ENCODE results near the gene PLA2G6. TPM values are rescaled to one million over a fixed set of nuclear protein-coding genes. Genes with fewer than 3 reads are reported as not detected.
A peak's percentile ranks its signal among the peaks of the same experiment; 100 is the strongest.

Gene PLA2G6
- total RNA-seq, 1 donor from 2014 or later, result 22.5 TPM

DNA sequence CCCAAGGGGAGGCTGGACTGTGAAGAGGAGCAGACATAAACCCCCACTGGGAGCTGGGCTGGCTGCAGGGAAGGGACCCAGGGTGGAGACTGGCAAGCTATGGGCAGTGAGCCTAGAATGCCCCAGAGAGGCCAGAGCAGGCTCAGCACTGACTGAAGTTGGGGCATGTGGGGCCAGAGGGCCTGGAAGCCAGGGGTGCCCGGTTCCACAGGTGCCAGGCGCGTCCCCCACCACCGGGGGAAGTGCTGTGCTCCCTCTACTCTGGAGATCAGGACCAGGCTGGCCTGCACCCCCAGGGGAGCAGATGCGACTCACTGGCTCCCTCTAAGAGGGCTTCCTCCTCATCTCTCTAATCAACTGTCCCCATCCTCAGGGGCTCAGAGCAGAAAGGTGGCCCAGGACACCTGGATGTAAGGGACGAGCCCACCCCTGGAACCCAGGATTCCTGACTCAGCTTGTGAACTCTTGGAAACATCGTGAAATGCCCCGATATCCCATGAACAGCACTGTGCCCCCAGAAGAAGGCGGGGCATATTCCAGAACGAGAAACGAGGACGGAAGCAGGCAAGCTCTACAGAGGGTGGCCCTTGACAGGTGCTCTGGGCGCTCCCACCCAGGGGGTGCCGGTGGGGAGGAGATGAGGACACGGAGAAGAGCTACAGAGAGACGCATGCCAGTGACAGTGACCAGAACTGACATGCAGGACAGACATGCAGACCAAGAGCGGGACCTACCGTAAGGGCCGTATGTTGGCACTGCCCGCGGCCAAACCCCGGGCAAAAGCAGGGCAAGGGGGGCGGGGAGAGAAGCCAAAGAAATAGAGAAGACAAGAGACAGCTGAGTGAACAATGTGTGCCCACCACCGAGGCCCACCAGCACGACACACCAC lies 40.5 kb upstream of the PLA2G6 start:
- Mint-ChIP-seq H3K9me3 (ENCODE audit: unreplicated experiment) (no peaks in the 10 kb centered on the region), H3K27me3 (ENCODE audit: unreplicated experiment) (peaks cover 20% of the 10 kb centered on the region), H3K4me3 (ENCODE audit: unreplicated experiment) (peak overlapping the region; percentile 69), H3K4me1 (ENCODE audit: unreplicated experiment) (peaks cover 20% of the 10 kb centered on the region), H3K36me3 (ENCODE audit: low read depth, unreplicated experiment) (peaks cover 11% of the 10 kb centered on the region), H3K27ac (ENCODE audit: unreplicated experiment) (peak overlapping the region; percentile 24)
- TF ChIP-seq, protein P1, sequence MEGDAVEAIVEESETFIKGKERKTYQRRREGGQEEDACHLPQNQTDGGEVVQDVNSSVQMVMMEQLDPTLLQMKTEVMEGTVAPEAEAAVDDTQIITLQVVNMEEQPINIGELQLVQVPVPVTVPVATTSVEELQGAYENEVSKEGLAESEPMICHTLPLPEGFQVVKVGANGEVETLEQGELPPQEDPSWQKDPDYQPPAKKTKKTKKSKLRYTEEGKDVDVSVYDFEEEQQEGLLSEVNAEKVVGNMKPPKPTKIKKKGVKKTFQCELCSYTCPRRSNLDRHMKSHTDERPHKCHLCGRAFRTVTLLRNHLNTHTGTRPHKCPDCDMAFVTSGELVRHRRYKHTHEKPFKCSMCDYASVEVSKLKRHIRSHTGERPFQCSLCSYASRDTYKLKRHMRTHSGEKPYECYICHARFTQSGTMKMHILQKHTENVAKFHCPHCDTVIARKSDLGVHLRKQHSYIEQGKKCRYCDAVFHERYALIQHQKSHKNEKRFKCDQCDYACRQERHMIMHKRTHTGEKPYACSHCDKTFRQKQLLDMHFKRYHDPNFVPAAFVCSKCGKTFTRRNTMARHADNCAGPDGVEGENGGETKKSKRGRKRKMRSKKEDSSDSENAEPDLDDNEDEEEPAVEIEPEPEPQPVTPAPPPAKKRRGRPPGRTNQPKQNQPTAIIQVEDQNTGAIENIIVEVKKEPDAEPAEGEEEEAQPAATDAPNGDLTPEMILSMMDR (IDR thresholded peaks at IDR 0.05; ENCODE audit: unreplicated experiment), result no peak
- DNase-seq (ENCODE audit: low spot score), result no peak

DNA sequence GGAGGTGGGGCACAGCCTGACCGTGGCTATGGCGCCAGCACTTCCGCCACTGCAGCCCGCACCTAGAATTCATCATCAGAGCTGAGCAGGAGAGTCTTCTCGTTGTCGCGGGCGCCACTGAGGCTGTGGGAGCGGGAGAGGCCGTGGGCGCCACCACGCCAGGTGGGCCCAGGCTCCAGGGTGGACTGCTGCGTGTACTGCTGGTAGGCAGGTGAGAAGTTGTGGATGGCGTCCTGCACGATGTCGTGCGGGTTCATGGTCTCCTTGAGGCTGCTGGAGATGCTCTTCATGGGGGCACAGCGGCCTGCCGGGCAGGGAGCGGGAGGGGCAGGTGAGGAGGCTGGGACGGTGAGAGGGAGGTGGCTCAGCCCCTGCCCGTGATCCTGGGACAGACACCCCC lies 39.8 kb upstream of the PLA2G6 start:
- Mint-ChIP-seq H3K9me3 (ENCODE audit: unreplicated experiment) (no peaks in the 10 kb centered on the region), H3K4me1 (ENCODE audit: unreplicated experiment) (peaks cover 20% of the 10 kb centered on the region), H3K27ac (ENCODE audit: unreplicated experiment) (no peak overlapping the region), H3K27me3 (ENCODE audit: unreplicated experiment) (peaks cover 20% of the 10 kb centered on the region), H3K4me3 (ENCODE audit: unreplicated experiment) (no peak overlapping the region), H3K36me3 (ENCODE audit: low read depth, unreplicated experiment) (peaks cover 13% of the 10 kb centered on the region)
- no peak for DNase-seq (ENCODE audit: low spot score)
- TF ChIP-seq, protein P1 (IDR thresholded peaks at IDR 0.05; ENCODE audit: unreplicated experiment), result no peak

DNA sequence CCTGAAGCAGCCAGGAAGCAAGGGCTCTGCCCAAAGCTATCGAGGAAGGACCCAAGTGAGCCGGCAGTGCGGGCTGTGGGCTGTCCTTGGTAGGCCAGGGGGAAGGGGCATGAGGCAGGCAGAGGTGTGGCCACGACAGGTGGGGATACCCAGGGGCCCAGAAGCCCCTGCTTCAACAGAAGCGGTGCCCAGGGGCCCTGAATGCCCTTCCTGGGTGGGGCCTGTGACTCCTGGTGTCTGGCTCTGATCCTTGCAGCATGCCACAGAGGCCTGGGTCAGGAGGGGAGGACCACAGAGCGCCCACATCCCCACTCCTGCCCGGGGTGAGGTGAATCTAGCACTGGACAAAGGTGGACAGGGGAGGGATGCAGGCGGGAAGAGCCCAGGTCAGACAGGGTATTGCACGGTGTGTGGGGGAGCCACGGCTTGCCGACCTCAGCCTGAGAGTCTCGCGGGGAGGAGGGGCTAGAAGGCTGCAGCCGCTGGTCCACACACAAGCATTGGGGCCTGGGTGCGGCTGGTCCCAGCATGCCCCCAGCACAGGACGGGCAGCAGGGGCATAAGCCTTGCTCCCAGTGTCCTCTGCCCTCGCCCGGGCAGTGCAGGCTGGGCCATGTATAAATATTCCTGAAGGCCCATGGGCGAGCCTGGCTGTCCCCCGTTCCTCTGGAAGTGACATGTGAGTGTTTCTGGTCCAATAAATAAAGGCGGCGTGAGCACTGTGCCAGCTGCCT lies 39.2 kb upstream of the PLA2G6 start:
- Mint-ChIP-seq H3K4me1 (ENCODE audit: unreplicated experiment) (peaks cover 20% of the 10 kb centered on the region), H3K36me3 (ENCODE audit: low read depth, unreplicated experiment) (peaks cover 15% of the 10 kb centered on the region), H3K4me3 (ENCODE audit: unreplicated experiment) (peak overlapping the region; percentile 31), H3K9me3 (ENCODE audit: unreplicated experiment) (no peaks in the 10 kb centered on the region), H3K27ac (ENCODE audit: unreplicated experiment) (no peak overlapping the region), H3K27me3 (ENCODE audit: unreplicated experiment) (peaks cover 17% of the 10 kb centered on the region)
- no peak for DNase-seq (ENCODE audit: low spot score)
- TF ChIP-seq, protein P1 (IDR thresholded peaks at IDR 0.05; ENCODE audit: unreplicated experiment), result no peak

DNA sequence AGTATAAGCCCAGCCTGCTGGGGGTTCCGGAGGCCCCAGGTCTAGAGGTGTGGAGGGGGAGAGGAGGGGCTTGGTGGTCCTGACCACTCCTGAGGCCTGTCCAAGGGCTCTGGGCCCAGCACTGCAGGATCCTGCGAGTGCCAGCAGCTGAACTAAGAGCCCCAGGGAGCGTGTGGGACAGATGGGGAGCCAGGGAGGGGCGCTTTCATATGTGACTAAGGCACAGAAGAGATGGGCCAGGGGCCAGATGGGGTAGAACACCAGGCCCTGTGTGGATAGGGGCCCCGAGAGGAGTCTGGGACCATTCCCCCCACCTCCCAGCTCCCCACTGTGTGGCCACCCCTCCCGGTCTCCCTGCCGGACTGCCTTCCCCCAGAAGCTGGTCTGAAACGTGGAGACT lies 38.5 kb upstream of the PLA2G6 start:
- Mint-ChIP-seq H3K4me3 (ENCODE audit: unreplicated experiment) (no peak overlapping the region), H3K36me3 (ENCODE audit: low read depth, unreplicated experiment) (peaks cover 12% of the 10 kb centered on the region), H3K4me1 (ENCODE audit: unreplicated experiment) (peaks cover 20% of the 10 kb centered on the region), H3K9me3 (ENCODE audit: unreplicated experiment) (no peaks in the 10 kb centered on the region), H3K27me3 (ENCODE audit: unreplicated experiment) (peaks cover 18% of the 10 kb centered on the region), H3K27ac (ENCODE audit: unreplicated experiment) (no peak overlapping the region)
- DNase-seq (ENCODE audit: low spot score), result no peak
- TF ChIP-seq, protein P1 (IDR thresholded peaks at IDR 0.05; ENCODE audit: unreplicated experiment), result no peak
